Epithelial cell of esophagus (primary cell): Measurements from ENCODE around the gene HRH1.
"Not testable (repeated sequence)": the region's sequence is repeated elsewhere in the genome, so short reads cannot be mapped to it uniquely, and the experiment has no call there.

Experiments
- DNase-seq: peaks from one replicate; pipeline ENCODE4 v3.0.0; 2010; ENCODE audit warnings: low read depth
- H3K4me3 ChIP-seq: 2 replicates; pipeline ENCODE4 v1.5.1; 2011; ENCODE audit warnings: mild to moderate bottlenecking, low read length, control low read depth
- CTCF ChIP-seq: IDR thresholded peaks from 2 replicates; pipeline ENCODE4 v1.5.1; 2011; ENCODE audit warnings: low read depth, mild to moderate bottlenecking, low read length, control low read depth, inconsistent platforms; ENCODE audit not compliant: insufficient read depth; ENCODE audit errors: missing control alignments

HRH1 gene

GRCh38 chr3:11214451-11214978, 60.2 kb downstream of the HRH1 start:
- no peak for TF ChIP-seq CTCF
- no peak overlapping the region for H3K4me3 ChIP-seq
- no peak for DNase-seq

- H3K4me3 ChIP-seq, DNase-seq: not testable (repeated sequence)
These were observed 63.1 kb downstream of the HRH1 start for GRCh38 chr3:11217370-11217769.

GRCh38 chr3:11220230-11220629, 65.9 kb downstream of the HRH1 start:
- no peak overlapping the region for H3K4me3 ChIP-seq
- DNase-seq: no peak
- no peak for TF ChIP-seq CTCF

GRCh38 chr3:11221818-11222415, 67.6 kb downstream of the HRH1 start:
- peak; percentile 28 for TF ChIP-seq CTCF
- no peak for DNase-seq
- H3K4me3 ChIP-seq: no peak overlapping the region

- no peak for DNase-seq
- no peak for TF ChIP-seq CTCF
- no peak overlapping the region for H3K4me3 ChIP-seq
These were observed 69.7 kb downstream of the HRH1 start for GRCh38 chr3:11224010-11224409.

- TF ChIP-seq CTCF: no peak
- H3K4me3 ChIP-seq: no peak overlapping the region
- no peak for DNase-seq
These were observed 70.6 kb downstream of the HRH1 start for GRCh38 chr3:11224870-11225229.

- H3K4me3 ChIP-seq: peak overlapping the region; percentile 37
These were observed 71.7 kb downstream of the HRH1 start for GRCh38 chr3:11226042-11226370.

More at GRCh38 chr3:11226042-11226370, 71.7 kb downstream of the HRH1 start:
- TF ChIP-seq CTCF: no peak
- no peak for DNase-seq
